Inferior parietal cortex (tissue), 1 donor: ENCODE data around the gene DIP2C.
A peak's percentile ranks its signal among the peaks of the same experiment; 100 is the strongest.
"Not testable (repeated sequence)": the region's sequence is repeated elsewhere in the genome, so short reads cannot be mapped to it uniquely, and the experiment has no call there.

Source experiments
- DNase-seq: peaks from one replicate; pipeline ENCODE4 v3.0.0-alpha.2; 2016; ENCODE audit errors: extremely low spot score

DIP2C gene

DNA sequence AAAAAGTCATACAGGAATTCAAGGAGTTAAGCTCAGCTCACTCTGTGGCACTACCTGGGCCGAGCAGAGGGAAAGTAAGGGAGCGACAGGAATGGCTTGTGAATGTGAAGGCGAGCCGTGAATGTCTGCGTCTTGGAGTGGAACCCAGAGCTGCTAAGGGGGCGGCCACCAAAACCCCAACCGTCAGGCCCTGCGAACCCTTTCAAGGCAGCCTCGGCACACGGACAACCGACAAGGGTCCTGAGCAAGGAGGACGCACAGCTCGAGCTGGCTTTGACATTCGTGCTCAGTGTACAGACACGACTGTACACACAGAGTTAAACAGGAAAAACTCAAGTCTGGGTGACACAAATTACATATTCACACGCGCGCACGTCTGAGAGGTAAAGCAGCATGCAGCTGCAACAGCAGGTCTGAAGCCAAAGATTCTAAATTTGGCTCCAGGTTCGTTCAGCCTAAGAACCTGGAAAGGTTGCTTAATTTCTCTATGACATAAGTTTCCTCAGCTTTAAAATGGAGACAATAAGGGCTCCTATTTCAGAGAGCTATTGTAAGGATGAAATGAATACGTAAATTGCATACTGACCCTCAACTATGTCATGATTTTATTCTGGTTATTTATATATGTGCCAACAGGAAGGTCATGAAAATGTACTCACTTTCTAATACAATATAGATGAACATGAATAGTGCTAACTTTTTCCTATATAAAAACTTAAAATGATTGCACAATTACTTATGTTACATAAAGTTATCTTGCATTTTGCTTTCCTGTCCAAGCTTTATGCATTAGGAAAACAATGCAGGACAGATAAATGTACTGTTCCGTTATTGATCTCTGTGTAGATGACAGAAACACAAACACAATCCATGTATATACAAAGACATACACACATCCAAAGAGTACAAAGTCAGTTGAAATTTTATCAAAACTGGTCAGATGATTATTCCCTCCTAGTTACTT is 361.3 kb downstream of the DIP2C start:
- no peak for DNase-seq

DNA sequence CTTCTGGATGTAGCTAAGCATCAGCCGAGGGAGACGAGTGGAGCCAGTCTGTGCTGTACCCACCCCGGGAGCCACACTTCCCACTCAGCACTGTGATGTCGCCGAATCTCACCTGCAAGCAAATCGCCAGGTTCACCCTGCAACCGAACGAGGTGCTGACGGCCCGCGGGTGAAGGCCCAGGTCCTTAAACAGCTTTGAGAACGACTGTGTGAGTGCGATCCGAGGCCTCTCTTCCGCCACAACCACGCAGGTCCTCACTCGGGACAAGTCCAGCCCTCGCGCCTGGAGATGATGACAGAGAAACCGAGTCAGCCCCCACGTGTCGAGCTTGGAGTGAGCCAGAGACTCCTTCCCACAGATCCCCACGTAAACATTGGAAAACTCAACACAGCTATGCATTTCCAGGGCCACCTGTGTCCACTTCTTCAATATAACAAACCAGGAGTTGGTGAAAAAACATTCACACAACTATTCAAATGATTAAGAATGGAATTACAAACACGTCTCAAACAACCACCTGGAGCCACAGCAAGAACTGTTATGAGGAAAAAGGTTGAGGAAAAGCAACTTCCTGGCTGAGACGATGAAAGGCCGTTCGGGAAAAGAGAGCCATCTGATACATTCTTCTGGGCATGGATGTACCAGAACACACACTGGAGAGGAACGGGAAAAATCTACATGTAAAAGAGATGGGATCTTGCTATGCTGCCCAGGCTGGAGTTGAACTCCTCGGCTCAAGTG is 362.4 kb downstream of the DIP2C start:
- DNase-seq: no peak

DNA sequence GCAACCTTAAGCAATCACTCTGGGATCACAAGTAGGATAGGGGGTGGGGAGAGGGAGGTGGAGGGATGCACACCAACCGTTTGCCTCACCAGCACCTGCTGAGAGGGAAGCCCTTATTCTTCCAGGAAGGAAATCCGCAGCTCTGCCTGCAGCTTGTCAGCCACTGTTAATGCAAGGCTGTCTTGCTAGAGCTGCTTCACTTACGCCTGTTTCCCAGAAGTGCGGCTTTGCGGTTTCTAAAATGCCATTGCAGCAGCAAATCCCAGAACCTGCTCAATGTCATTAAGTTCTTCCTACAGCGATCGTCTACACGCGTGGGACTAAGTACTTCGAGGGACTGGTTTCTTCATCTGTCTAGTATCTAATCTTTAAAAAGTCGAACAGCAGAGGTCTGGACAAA is 363.1 kb downstream of the DIP2C start:
- no peak for DNase-seq

DNA sequence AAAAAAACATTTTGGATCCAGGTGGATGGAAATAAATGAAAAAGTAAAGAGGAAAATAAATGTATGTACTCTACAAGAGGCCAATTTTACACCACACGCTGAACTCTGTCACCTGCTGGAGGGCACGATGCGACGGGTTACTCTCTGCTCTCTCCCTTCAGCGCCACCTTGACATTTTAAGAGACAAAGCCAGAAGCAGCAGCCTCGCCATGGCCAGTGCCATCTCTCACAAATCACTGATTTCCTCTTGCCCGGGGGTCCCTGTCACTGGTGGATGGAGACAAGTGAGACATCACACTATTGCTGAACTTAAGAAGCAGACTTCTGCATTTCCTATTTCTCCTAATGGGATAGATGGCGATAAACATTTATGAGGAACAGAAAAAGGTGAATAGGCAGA is 364.2 kb downstream of the DIP2C start:
- DNase-seq: no peak

DNA sequence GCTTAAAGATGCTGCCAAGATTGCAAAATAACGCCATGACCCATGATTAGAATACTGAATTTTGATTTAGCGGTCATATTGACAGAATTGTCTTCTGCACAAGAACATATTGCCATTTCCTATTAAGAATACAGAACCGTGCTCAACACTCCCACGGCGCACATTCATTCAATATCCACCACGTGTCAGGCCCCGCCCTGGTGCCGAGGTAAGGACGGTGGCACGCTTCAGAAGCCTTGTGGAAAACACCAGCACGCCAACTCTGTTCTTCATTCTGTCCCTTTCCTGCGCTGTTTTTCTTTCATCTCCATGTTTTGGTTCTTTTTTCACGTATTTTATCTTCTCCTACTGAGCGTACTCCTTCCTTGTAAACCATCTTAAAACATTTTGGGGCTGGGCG is 364.9 kb downstream of the DIP2C start:
- DNase-seq: no peak

DNA sequence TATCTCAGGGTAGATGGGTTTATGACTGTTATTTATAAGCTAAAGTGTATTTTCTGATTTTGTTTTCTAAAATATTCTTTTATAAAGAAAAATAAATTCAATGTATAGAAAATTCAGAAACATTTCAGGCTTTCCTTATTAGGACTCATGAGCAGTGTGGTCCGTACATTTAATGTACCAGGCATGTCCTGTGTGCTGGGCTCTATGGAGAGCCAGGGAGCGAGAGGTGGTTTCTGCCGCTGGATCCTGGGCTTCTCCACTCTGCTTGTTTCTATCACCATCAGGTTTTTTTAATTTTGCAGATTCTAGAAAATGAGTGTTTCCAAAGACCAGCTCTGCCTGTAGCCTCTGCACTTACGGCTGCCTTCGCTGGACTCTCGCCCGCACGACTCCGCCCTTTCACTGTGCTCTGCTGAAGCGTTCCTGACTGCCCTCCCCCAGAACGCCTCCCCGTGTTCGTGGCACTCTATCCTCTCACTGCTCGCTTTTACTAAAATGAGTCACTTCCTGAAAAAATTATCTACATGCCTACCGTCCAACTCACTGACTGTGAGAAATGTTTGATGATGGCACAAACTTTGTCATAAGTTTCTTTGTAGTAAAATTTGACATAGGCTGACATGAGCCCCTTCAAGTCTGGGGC is 365.7 kb downstream of the DIP2C start:
- peak; percentile 40 for DNase-seq

DNA sequence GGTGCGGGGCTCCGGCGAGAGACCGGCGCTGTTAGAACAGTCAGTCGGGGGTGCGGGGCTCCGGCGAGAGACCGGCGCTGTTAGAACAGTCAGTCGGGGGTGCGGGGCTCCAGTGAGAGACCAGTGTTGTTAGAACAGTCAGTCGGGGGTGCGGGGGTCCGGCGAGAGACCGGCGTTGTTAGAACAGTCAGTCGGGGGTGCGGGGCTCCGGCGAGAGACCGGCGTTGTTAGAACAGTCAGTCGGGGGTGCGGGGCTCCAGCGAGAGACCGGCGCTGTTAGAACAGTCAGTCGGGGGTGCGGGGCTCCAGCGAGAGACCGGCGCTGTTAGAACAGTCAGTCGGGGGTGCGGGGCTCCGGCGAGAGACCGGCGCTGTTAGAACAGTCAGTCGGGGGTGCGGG is 366.4 kb downstream of the DIP2C start:
- not testable (repeated sequence) for DNase-seq

DNA sequence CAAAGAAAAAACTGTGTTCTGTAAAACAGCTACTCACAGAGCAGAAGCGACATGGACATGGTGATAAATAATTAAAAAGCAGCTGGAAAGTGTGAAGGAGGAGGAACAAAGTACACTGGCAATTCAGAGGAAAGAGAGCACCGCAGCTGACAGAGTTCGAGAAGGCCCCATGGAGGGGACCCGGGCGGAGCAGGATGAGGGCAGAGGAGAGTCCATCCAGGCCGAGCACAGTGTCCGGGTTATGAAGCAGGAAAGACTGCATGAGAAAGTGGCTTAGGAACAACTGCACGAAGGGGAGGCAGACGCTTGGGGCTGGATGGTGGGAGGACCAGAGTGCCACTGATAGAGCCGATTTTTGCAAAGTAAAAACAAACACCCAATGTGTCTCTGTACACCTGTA is 368.7 kb downstream of the DIP2C start:
- no peak for DNase-seq

DNA sequence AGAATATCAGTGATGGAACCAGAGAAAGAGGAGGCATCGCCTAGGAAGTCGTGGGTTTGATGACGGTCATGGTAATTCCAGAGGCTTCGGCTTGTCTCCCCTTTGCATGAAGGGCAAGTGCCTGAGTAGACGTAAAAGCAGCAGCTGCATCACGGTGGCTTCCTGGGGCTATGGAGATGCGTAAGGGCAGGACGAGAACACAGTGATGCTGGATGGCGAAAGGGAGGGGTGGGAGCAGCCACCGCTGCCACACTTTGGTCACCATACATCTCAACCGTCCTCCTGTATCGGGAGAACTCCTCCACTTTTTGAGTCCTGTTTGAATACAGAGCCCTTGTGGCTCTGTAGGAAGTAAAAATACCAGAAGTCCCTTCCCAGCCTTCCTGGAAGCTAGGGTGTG is 371.5 kb downstream of the DIP2C start:
- DNase-seq: no peak

DNA sequence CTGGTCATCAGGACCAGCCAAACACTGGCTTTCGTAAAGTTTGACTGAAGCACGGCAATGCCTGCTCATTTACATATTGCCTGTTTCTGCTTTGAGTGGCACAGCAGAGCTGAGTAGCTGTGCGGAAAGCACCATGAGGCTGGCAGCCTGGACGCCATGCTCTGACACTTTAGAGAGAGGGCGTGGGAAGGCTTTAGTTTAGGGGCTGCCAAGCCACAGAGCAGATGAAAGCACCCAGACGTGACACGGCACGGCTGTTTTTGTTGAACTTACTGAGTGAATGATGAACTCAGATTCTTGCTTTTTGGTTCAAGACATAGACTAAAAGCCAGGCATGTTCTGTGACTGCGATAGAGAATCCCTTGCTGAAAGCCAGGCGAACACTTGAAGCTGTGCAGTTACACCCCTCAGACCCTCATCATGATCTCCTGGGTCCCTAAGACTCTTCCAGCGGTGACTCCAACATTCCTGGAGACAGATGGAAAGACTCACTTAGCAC is 372.1 kb downstream of the DIP2C start:
- no peak for DNase-seq

DNA sequence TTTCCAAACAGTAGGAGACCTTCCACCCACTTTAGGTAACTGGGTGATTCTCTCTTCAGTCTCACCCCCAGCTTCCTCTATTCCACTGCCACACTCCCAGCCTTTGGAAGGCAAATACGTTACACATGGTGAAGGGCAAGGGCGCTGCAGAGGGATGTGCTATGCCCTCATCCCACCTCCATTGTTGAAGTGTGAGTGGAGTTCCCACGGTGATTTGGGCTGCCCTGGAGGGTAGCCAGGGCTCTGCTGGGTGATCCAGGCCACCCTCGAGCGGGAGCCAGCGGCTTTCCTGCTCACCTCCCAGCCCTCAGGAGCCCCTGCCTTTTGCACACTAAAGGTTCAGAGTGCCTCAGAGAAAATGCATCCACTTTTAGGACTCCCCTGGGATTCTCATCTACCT is 373.1 kb downstream of the DIP2C start:
- no peak for DNase-seq

DNA sequence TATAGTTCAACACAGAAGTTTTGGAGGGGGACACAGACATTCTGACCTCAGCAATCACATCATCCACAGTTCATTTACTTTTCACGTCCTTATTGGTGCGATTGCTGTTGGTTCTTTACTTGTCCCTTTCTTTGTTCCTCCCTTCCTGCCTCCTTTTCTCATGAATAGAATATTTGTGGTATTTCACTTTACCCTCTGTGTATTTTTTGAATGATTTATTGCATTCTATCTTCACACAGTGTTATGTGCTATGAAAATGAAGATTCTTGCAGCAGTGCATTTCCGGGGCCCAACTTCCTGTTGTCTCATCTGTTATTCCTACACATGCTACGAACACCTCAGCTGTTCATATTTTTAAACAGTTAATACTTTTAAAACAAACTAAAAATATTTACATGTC is 374.6 kb downstream of the DIP2C start:
- DNase-seq: no peak

DNA sequence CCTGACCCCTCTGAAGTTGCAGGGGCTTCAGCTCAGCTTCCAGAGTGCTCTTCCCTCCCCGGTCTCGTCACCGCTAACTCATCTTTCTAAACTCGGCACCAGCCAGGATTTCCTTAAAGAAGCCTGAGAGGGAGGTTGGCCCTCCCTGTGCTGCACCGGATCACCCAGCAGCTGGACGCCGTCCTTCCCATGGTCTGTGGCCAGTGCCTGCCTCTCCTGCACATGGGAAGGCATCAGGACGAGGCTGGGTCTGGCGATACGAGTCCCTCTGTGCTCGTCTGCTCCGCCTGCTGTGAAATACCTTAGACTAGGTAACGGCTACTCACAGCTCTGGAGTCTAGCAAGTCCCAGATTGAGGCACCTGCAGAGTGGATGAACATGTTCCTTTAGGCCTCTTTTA is 375.1 kb downstream of the DIP2C start:
- no peak for DNase-seq

DNA sequence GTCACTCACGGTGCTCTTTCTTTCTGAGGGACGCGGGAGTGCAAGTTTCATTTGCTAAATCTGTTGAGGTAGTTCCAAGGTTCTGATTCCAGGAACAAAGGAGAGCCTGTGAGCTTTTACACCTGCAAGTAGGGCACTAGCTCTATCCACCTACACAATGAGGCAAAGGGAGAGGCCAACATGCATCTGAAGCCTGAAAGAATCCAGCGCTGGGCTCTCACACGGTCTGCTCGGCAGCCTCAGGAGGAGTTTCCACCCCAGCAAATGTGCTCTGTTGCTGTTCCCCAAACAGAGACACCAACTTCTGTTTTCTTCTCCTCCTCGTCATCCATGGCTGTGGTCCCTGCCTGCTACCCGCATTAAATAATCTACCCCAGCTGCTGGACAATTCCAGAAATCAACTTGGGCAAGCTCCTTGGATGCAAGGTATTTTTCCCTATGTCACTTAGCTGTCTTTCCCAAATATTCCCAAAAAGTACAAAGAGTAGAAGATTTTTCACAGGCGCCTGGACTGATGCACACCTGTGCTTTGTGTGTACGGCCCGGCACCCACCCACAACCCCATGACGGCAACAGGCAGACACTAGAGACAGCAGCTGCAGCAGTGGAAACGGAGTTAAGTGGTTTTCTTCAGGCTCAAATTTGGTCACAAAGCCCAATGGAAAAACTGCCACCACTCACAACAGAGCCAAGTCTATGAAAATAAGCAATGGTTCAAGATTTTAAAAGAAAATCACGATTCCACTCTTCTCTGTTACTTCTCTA is 377.4 kb downstream of the DIP2C start:
- no peak for DNase-seq

DNA sequence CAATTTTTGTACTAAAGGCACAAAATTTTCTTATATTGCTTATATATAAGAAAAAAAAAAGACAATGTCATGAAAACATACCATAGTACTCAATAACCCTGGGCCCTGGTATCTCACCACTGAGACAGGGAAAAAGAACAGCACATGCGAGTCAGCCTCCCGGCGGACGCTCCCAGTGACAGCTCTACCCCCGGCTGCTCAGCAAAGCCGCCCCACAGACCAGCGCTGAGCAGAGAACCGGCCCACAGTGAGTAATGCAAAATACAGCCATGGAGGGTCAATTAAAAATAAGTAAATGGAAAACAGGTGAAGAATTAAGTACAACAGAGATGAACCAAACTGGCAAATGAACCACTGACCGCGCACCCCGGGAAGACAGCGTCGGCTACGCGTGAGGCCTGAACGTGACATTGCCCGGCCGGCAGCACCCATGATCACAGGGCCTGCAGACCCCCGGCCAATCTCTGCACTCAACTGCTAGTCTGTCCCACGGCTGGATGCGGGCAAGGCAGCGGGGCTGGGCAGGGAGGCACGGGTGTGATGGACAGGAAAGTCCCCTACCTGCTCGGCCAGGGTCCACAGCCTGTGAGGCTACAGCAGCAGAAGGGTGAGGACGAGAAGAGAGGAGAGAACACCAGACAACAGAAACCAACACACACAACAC is 378.4 kb downstream of the DIP2C start:
- DNase-seq: no peak

DNA sequence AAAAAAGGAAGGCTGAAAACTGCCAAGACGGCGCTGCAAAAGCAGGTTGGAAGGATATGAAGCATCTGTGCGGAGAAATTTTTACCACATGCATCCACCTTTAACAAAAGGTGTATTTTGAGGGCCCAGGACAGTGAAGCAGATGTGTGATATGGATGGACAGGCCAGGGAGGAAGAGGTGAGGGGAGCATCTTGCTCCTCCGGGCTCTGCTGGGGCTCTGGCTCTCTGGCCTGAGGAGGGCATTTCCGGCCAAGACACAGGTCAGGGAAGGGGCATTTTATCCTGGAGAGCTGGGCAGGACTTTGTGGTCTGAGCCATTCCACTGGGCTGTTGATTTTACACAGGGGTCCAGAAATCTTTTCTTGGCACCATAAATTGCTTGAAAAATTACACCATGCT is 379.1 kb downstream of the DIP2C start:
- no peak for DNase-seq

DNA sequence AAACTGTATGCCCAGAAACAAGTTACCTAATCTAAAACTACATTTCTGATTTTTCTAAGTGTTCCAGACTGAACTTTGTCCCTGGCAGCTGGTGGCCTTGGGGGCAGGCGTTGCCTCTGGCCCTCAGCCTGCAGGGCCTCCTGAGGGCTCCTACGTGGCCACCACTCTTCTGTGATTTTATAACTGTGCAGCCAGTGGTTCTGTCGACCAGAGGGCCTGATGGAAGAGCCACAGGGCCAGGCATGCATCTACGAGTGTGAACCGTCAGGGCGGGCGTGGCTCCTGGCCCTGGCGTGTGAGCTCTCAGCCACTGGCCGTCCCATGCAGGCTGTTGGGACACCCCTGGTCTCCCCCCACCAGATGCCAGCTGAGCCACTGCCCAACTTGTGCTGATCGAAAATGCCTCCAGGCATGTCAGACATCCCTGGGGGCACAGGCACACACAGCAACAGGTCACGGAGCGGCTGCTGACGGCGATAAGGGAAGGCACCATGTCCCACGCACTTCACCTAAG is 380.8 kb downstream of the DIP2C start:
- no peak for DNase-seq

DNA sequence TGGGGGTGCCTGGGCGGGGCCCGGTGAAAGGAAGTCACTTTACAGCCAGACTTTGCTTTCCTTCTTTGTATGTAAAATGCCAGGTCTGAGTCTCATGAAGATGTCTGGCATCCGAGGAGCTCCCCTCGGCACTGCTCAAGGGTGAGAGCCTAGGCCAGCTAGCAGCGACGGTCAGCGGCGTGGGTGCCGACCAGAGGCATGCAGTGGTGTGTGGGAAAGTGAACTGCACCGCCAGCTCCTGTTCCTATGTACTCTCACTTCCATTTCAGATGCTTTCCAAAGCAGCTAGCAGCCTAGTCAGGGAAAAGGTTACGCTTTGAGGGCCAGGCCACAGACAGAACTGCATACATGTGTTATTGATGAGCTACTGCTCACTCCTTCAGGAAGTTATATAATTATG is 381.4 kb downstream of the DIP2C start:
- DNase-seq: no peak

DNA sequence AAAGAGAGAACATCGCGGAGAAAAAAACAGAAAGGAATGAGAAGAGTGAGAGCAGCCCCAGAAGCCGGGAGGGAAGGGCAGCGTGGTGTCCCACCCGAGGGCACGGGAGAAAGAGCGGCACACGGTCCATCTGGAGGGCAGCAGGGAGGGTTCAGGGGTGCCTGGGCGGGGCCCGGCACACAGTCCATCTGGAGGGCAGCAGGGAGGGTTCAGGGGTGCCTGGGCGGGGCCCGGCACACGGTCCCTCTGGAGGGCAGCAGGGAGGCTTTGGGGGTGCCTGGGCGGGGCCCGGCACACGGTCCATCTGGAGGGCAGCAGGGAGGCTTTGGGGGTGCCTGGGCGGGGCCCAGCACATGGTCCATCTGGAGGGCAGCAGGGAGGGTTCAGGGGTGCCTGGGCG is 381.8 kb downstream of the DIP2C start:
- no peak for DNase-seq

DNA sequence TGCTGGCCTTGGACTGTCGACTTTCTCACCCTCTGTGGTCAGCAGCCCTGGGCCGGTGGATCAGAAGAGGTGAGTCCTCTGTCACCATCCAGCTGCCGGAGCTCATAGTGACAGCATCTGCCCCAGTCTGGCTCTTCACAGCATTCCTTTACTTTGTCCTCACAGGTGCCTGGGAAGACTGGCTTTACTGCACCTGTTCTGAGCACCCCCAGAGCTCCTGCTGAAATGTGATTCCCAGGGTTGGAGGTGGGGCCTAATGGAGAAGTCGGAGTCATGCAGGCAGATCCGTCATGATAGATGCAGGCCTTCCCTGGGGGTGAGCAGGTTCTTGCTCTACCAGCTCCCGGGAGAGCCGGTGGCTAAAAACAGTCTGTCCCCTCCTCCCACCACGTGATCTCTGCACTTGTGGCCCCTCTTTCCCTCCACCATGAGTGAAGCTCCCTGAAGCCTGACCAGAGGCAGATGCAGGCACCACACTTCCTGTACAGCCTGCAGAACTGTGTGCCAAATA is 382.7 kb downstream of the DIP2C start:
- no peak for DNase-seq
